GM12864 (cell line): Measurements from ENCODE around the gene C14orf119.
"Not testable (repeated sequence)": the region's sequence is repeated elsewhere in the genome, so short reads cannot be mapped to it uniquely, and the experiment has no call there.

Source experiments
- DNase-seq: peaks from one replicate; pipeline ENCODE4 v3.0.0-alpha.2; 2011; ENCODE audit warnings: low read depth
- H3K4me3 ChIP-seq: 2 replicates; pipeline ENCODE4 v1.5.1; 2011; ENCODE audit warnings: mild to moderate bottlenecking, low read depth, low read length, control low read depth
- CTCF ChIP-seq: IDR thresholded peaks from 2 replicates; pipeline ENCODE4 v1.5.1; 2011; ENCODE audit warnings: low read depth, mild to moderate bottlenecking, moderate library complexity, low read length, control low read depth, inconsistent platforms; ENCODE audit errors: missing control alignments

The C14orf119 gene

GRCh38 chr14:23104070-23104590 lies 8.8 kb downstream of the C14orf119 start:
- TF ChIP-seq CTCF, result no peak
- no peak for DNase-seq
- H3K4me3 ChIP-seq, result no peak overlapping the region

GRCh38 chr14:23104591-23105347 lies 9.5 kb downstream of the C14orf119 start, which contains the start of gene CIROP:
Gene CIROP, minus strand, starts transcription at chr14:23104989. Its CDS starts 69 bp downstream, at chr14:23104920.
- TF ChIP-seq CTCF, result no peak
- no peak for DNase-seq
- H3K4me3 ChIP-seq, result no peak within 1 kb of the TSS

- no peak overlapping the region for H3K4me3 ChIP-seq
- no peak for TF ChIP-seq CTCF
These were observed 10.1 kb downstream of the C14orf119 start for GRCh38 chr14:23105348-23105824.

GRCh38 chr14:23106747-23107045 lies 11.4 kb downstream of the C14orf119 start:
- TF ChIP-seq CTCF, result no peak
- DNase-seq, result no peak
- no peak overlapping the region for H3K4me3 ChIP-seq

More at GRCh38 chr14:23105348-23105824, 10.1 kb downstream of the C14orf119 start:
- no peak for DNase-seq

GRCh38 chr14:23107620-23108019 lies 12.3 kb downstream of the C14orf119 start:
- H3K4me3 ChIP-seq, DNase-seq: not testable (repeated sequence)

- not testable (repeated sequence) for H3K4me3 ChIP-seq, DNase-seq
These were observed 12.9 kb downstream of the C14orf119 start for GRCh38 chr14:23108169-23108568.

GRCh38 chr14:23109769-23110168 lies 14.5 kb downstream of the C14orf119 start:
- no peak overlapping the region for H3K4me3 ChIP-seq
- no peak for DNase-seq
- no peak for TF ChIP-seq CTCF

GRCh38 chr14:23110579-23111365 lies 15.5 kb downstream of the C14orf119 start:
- no peak for DNase-seq
- no peak for TF ChIP-seq CTCF
- H3K4me3 ChIP-seq, result no peak overlapping the region
